Lung (tissue), 12 donors: Measurements from ENCODE around the gene PRPF19. TPM values are rescaled to one million over a fixed set of nuclear protein-coding genes. Genes with fewer than 3 reads are reported as not detected.

Source experiments
- ATAC-seq: fragments of 200-7000 bp; cut with Tn5 transposase; one replicate; pipeline ENCODE4 v1.9.1; 2020; ENCODE audit warnings: moderate number of reproducible peaks; ENCODE audit not compliant: insufficient read depth, low FRiP score
- DNase-seq, 3 donors: peaks; one replicate each; pipeline ENCODE4 v3.0.0-alpha.2; 2013 to 2017
- H3K27ac ChIP-seq, 2 donors: one replicate each; pipeline ENCODE4 v1.5.1; 2013; ENCODE audit warnings: mild to moderate bottlenecking in 2 of 2, moderate library complexity in 2 of 2, control low read depth in 1 of 2, inconsistent platforms in 1 of 2, low read depth in 1 of 2, low read length in 1 of 2
- H3K27me3 ChIP-seq, 3 donors: one replicate each; pipeline ENCODE4 v1.5.1; 2013; ENCODE audit warnings: low read length in 2 of 3; ENCODE audit not compliant: control insufficient read depth in 3 of 3, insufficient read depth in 3 of 3
- H3K36me3 ChIP-seq, 4 donors: one replicate each; pipeline ENCODE4 v1.5.1; 2013; ENCODE audit warnings: low read length in 4 of 4, mild to moderate bottlenecking in 1 of 4, moderate library complexity in 1 of 4; ENCODE audit not compliant: control insufficient read depth in 4 of 4, insufficient read depth in 4 of 4
- H3K4me1 ChIP-seq, 5 donors: one replicate each; pipeline ENCODE4 v1.5.1; 2013; ENCODE audit warnings: low read length in 5 of 5, mild to moderate bottlenecking in 2 of 5, moderate library complexity in 1 of 5; ENCODE audit not compliant: control insufficient read depth in 5 of 5, insufficient read depth in 5 of 5
- H3K4me3 ChIP-seq: one replicate; pipeline ENCODE4 v1.5.1; 2013; ENCODE audit warnings: mild to moderate bottlenecking, control low read depth, moderate library complexity
- H3K9ac ChIP-seq, 2 donors: one replicate each; pipeline ENCODE4 v1.5.1; 2013; ENCODE audit warnings: low read length in 2 of 2, control low read depth in 1 of 2; ENCODE audit not compliant: insufficient read depth in 1 of 2
- H3K9me3 ChIP-seq, 4 donors: one replicate each; pipeline ENCODE4 v1.5.1; 2013; ENCODE audit warnings: low read length in 3 of 4, mild to moderate bottlenecking in 1 of 4, moderate library complexity in 1 of 4; ENCODE audit not compliant: control insufficient read depth in 4 of 4, insufficient read depth in 3 of 4
- CTCF ChIP-seq: IDR thresholded peaks from 2 replicates; pipeline ENCODE4 v1.5.1; 2012; ENCODE audit warnings: mild to moderate bottlenecking; ENCODE audit errors: control extremely low read depth, extremely low read depth
- WGBS, 2 donors: extraction: QIAGEN DNeasy Blood & Tissue Kit; methylation state at CpG; one replicate each; pipeline ENCODE4 v1.1.7; 2013; 5-methylcytosine and 5-hydroxymethylcytosine counted together
- polyA plus RNA-seq, 2 donors: library from polyadenylated mRNA; stranded (reverse); fragments of 200-250 nt; gene quantifications; one replicate each; pipeline ENCODE4 v1.2.1, GENCODE V29; 2013
- total RNA-seq, 2 donors: library from RNA; depleted of rRNA in 1 of 2; stranded (reverse); fragments of >200 nt in 1 of 2; gene quantifications; one replicate each; pipeline ENCODE4 v1.2.1, GENCODE V29; 2014 to 2021
- donor health status: control.
- donor health status: control.
- donor health status: Bipolar disorder and iron deficiency.
- donor health status: healthy.
- donor health status: DM: yes; HTN: yes; CAD: no.

Gene PRPF19
- total and polyA plus RNA-seq, 4 donors: 49.0 to 79.0 (median 65.2) TPM

- H3K9me3 ChIP-seq: peaks cover 0 to 2% (median 0%) of the 10 kb centered on the region in 4 donors
- TF ChIP-seq CTCF: no peak
- no peak overlapping the region for H3K9ac ChIP-seq
- H3K27me3 ChIP-seq: no peaks in the 10 kb centered on the region
- DNase-seq: no peak
- H3K4me1 ChIP-seq: no peaks in the 10 kb centered on the region
- ATAC-seq: no peak
- H3K4me3 ChIP-seq: no peak overlapping the region
- no peaks in the 10 kb centered on the region for H3K36me3 ChIP-seq
- WGBS, 2 donors: 93 to 95% methylated on average over 9 of the region's 9 CpGs
- H3K27ac ChIP-seq: no peak overlapping the region
These were observed 44.2 kb downstream of the PRPF19 start for GRCh38 chr11:60862171-60862570.

- no peaks in the 10 kb centered on the region for H3K36me3 ChIP-seq
- ATAC-seq (no peak), DNase-seq (no peak)
- H3K27ac ChIP-seq: no peak overlapping the region
- no peak overlapping the region for H3K4me3 ChIP-seq
- peaks cover 0 to 2% (median 0%) of the 10 kb centered on the region in 4 donors for H3K9me3 ChIP-seq
- H3K4me1 ChIP-seq: no peaks in the 10 kb centered on the region
- no peak for TF ChIP-seq CTCF
- no peak overlapping the region for H3K9ac ChIP-seq
- 42 to 53% methylated on average over 7 of the region's 7 CpGs for WGBS, 2 donors
- peaks cover 0 to 5% (median 5%) of the 10 kb centered on the region in 3 donors for H3K27me3 ChIP-seq
These were observed 45.4 kb downstream of the PRPF19 start for GRCh38 chr11:60860943-60861342.

GRCh38 chr11:60859616-60860250 lies 46.7 kb downstream of the PRPF19 start:
- no peak for TF ChIP-seq CTCF
- H3K27me3 ChIP-seq: peaks cover 0 to 17% (median 6%) of the 10 kb centered on the region in 3 donors
- H3K4me1 ChIP-seq: no peaks in the 10 kb centered on the region
- H3K9ac ChIP-seq: no peak overlapping the region
- H3K9me3 ChIP-seq: peaks cover 0 to 2% (median 0%) of the 10 kb centered on the region in 4 donors
- ATAC-seq: no peak
- 91 to 93% methylated on average over 15 of the region's 15 CpGs for WGBS, 2 donors
- no peak overlapping the region for H3K27ac ChIP-seq
- H3K4me3 ChIP-seq: no peak overlapping the region
- DNase-seq: no peak
- no peaks in the 10 kb centered on the region for H3K36me3 ChIP-seq
